Astrocyte (in vitro differentiated cells and primary cell): Measurements from ENCODE around the gene TBX18.

Experiments
- CTCF ChIP-seq: IDR thresholded peaks from 2 replicates; pipeline ENCODE4 v1.5.1; 2011; ENCODE audit warnings: low read depth, mild to moderate bottlenecking, inconsistent platforms, low read length, moderate library complexity; ENCODE audit not compliant: insufficient read depth
- EZH2 ChIP-seq: IDR thresholded peaks from 2 replicates; pipeline ENCODE4 v1.6.1; 2012; ENCODE audit warnings: mild to moderate bottlenecking, low read length, inconsistent platforms; ENCODE audit not compliant: insufficient read depth

GRCh38 chr6:84645563-84646266 lies 118.7 kb downstream of the TBX18 start:
- TF ChIP-seq CTCF, result no peak
- no peak for TF ChIP-seq EZH2
